Measurements from ENCODE around the gene PON2. TPM values are rescaled to one million over a fixed set of nuclear protein-coding genes. Genes with fewer than 3 reads are reported as not detected.

The PON2 gene
- total RNA-seq, 4 donors from 2014 or later, result 93.5 to 183 (median 155) TPM

- Histone ChIP-seq H3K4me1 (peaks cover 0 to 12% (median 2%) of the 10 kb centered on the region in 4 donors), H3K4me3 (no peak overlapping the region), H3K36me3 (no peaks in the 10 kb centered on the region), H3K9me3 (no peaks in the 10 kb centered on the region), H3K27me3 (no peaks in the 10 kb centered on the region), H3K27ac (no peak overlapping the region)
- peak; percentile 60 to 89 for DNase-seq (ENCODE audit: low spot score in 2 of 2)
- no peak for TF ChIP-seq POLR2A (IDR thresholded peaks at IDR 0.05)
- TF ChIP-seq CTCF (IDR thresholded peaks at IDR 0.05), result peak; percentile 68 to 74 (median 73)
- 9 to 10% methylated on average over 11 of the region's 11 CpGs for WGBS, 2 donors
These were observed 42.2 kb upstream of the PON2 start for GRCh38 chr7:95476904-95477594.

- H3K4me3 ChIP-seq, result no peak overlapping the region
- no peaks in the 10 kb centered on the region for H3K36me3 ChIP-seq
- DNase-seq (ENCODE audit: low spot score in 2 of 2), result no peak
- no peaks in the 10 kb centered on the region for H3K27me3 ChIP-seq
- H3K4me1 ChIP-seq, result peaks cover 0 to 12% (median 2%) of the 10 kb centered on the region in 4 donors
- no peak overlapping the region for H3K27ac ChIP-seq
- H3K9me3 ChIP-seq, result no peaks in the 10 kb centered on the region
- WGBS, 2 donors, result 76 to 81% methylated on average over 9 of the region's 9 CpGs
- TF ChIP-seq CTCF (IDR thresholded peaks at IDR 0.05), result no peak
- TF ChIP-seq EP300 (IDR thresholded peaks at IDR 0.05), result no peak
- TF ChIP-seq POLR2A (IDR thresholded peaks at IDR 0.05), result no peak
These were observed 41.4 kb upstream of the PON2 start for GRCh38 chr7:95476072-95476847.

- Histone ChIP-seq H3K36me3 (no peaks in the 10 kb centered on the region), H3K27ac (no peak overlapping the region), H3K9me3 (no peaks in the 10 kb centered on the region), H3K4me3 (no peak overlapping the region), H3K27me3 (no peaks in the 10 kb centered on the region), H3K4me1 (peaks cover 0 to 12% (median 2%) of the 10 kb centered on the region in 4 donors)
- WGBS, 2 donors, result 67 to 69% methylated on average over 9 of the region's 9 CpGs
- DNase-seq (ENCODE audit: low spot score in 2 of 2), result no peak
- TF ChIP-seq EP300 (IDR thresholded peaks at IDR 0.05) (no peak), CTCF (IDR thresholded peaks at IDR 0.05) (no peak), POLR2A (IDR thresholded peaks at IDR 0.05) (no peak)
These were observed 38.6 kb upstream of the PON2 start for GRCh38 chr7:95473276-95473985.

GRCh38 chr7:95472581-95473161 lies 37.8 kb upstream of the PON2 start:
- Histone ChIP-seq H3K4me1 (peaks cover 0 to 12% (median 2%) of the 10 kb centered on the region in 4 donors), H3K36me3 (no peaks in the 10 kb centered on the region), H3K4me3 (no peak overlapping the region), H3K27ac (no peak overlapping the region), H3K9me3 (no peaks in the 10 kb centered on the region), H3K27me3 (no peaks in the 10 kb centered on the region)
- 20 to 34% methylated on average over 8 of the region's 8 CpGs for WGBS, 2 donors
- TF ChIP-seq EP300 (IDR thresholded peaks at IDR 0.05) (no peak), POLR2A (IDR thresholded peaks at IDR 0.05) (no peak), CTCF (IDR thresholded peaks at IDR 0.05) (no peak)
- DNase-seq (ENCODE audit: low spot score in 2 of 2), result peak in 1 of 2 donors; percentile 14

All from tibial nerve (tissue), 4 donors.